Measurements from ENCODE around the gene TTC7B.
A peak's percentile ranks its signal among the peaks of the same experiment; 100 is the strongest.
"Not testable (repeated sequence)": the region's sequence is repeated elsewhere in the genome, so short reads cannot be mapped to it uniquely, and the experiment has no call there.

Gene TTC7B

GRCh38 chr14:90831821-90832220 lies 15.6 kb upstream of the TTC7B start:
- H3K9me3 ChIP-seq (ENCODE audit: control insufficient read depth, low read length), result no peaks in the 10 kb centered on the region
- no peaks in the 10 kb centered on the region for H3K36me3 ChIP-seq (ENCODE audit: control insufficient read depth, insufficient read depth, low read length)
- no peak overlapping the region for H3K4me3 ChIP-seq (ENCODE audit: insufficient read depth, low read depth, low read length, poor library complexity, severe bottlenecking)
- no peak for DNase-seq
- no peak overlapping the region for H3K27ac ChIP-seq (ENCODE audit: insufficient read depth, low read length, poor library complexity, severe bottlenecking)
- no peaks in the 10 kb centered on the region for H3K27me3 ChIP-seq (replicated peaks; ENCODE audit: control insufficient read depth, insufficient read depth, low read length, poor library complexity, severe bottlenecking)
- peaks cover 23% of the 10 kb centered on the region for H3K4me1 ChIP-seq (ENCODE audit: control insufficient read depth, insufficient read depth, low read length, poor library complexity, severe bottlenecking)

GRCh38 chr14:90830931-90831701 lies 14.9 kb upstream of the TTC7B start:
- no peak for DNase-seq
- Histone ChIP-seq H3K36me3 (ENCODE audit: control insufficient read depth, insufficient read depth, low read length) (no peaks in the 10 kb centered on the region), H3K4me1 (ENCODE audit: control insufficient read depth, insufficient read depth, low read length, poor library complexity, severe bottlenecking) (peaks cover 18% of the 10 kb centered on the region), H3K27ac (ENCODE audit: insufficient read depth, low read length, poor library complexity, severe bottlenecking) (no peak overlapping the region), H3K27me3 (replicated peaks; ENCODE audit: control insufficient read depth, insufficient read depth, low read length, poor library complexity, severe bottlenecking) (no peaks in the 10 kb centered on the region), H3K4me3 (ENCODE audit: insufficient read depth, low read depth, low read length, poor library complexity, severe bottlenecking) (no peak overlapping the region), H3K9me3 (ENCODE audit: control insufficient read depth, low read length) (no peaks in the 10 kb centered on the region)

- Histone ChIP-seq H3K4me3 (ENCODE audit: insufficient read depth, low read depth, low read length, poor library complexity, severe bottlenecking) (no peak overlapping the region), H3K27me3 (replicated peaks; ENCODE audit: control insufficient read depth, insufficient read depth, low read length, poor library complexity, severe bottlenecking) (no peaks in the 10 kb centered on the region), H3K27ac (ENCODE audit: insufficient read depth, low read length, poor library complexity, severe bottlenecking) (no peak overlapping the region), H3K4me1 (ENCODE audit: control insufficient read depth, insufficient read depth, low read length, poor library complexity, severe bottlenecking) (peaks cover 16% of the 10 kb centered on the region), H3K9me3 (ENCODE audit: control insufficient read depth, low read length) (no peaks in the 10 kb centered on the region), H3K36me3 (ENCODE audit: control insufficient read depth, insufficient read depth, low read length) (no peaks in the 10 kb centered on the region)
- DNase-seq, result no peak
Measured at GRCh38 chr14:90829677-90830076, 13.4 kb upstream of the TTC7B start.

- no peak for DNase-seq
- Histone ChIP-seq H3K4me3 (ENCODE audit: insufficient read depth, low read depth, low read length, poor library complexity, severe bottlenecking) (peak overlapping the region; percentile 43), H3K27ac (ENCODE audit: insufficient read depth, low read length, poor library complexity, severe bottlenecking) (peak overlapping the region; percentile 61), H3K36me3 (ENCODE audit: control insufficient read depth, insufficient read depth, low read length) (no peaks in the 10 kb centered on the region), H3K27me3 (replicated peaks; ENCODE audit: control insufficient read depth, insufficient read depth, low read length, poor library complexity, severe bottlenecking) (no peaks in the 10 kb centered on the region), H3K9me3 (ENCODE audit: control insufficient read depth, low read length) (no peaks in the 10 kb centered on the region), H3K4me1 (ENCODE audit: control insufficient read depth, insufficient read depth, low read length, poor library complexity, severe bottlenecking) (peaks cover 16% of the 10 kb centered on the region)
Measured at GRCh38 chr14:90828642-90829487, 12.6 kb upstream of the TTC7B start.

- H3K9me3 ChIP-seq (ENCODE audit: control insufficient read depth, low read length), result no peaks in the 10 kb centered on the region
- peak overlapping the region; percentile 43 for H3K4me3 ChIP-seq (ENCODE audit: insufficient read depth, low read depth, low read length, poor library complexity, severe bottlenecking)
- DNase-seq, result peak; percentile 82 to 88 (median 85)
- H3K36me3 ChIP-seq (ENCODE audit: control insufficient read depth, insufficient read depth, low read length), result no peaks in the 10 kb centered on the region
- H3K4me1 ChIP-seq (ENCODE audit: control insufficient read depth, insufficient read depth, low read length, poor library complexity, severe bottlenecking), result peaks cover 16% of the 10 kb centered on the region
- no peaks in the 10 kb centered on the region for H3K27me3 ChIP-seq (replicated peaks; ENCODE audit: control insufficient read depth, insufficient read depth, low read length, poor library complexity, severe bottlenecking)
- peak overlapping the region; percentile 61 for H3K27ac ChIP-seq (ENCODE audit: insufficient read depth, low read length, poor library complexity, severe bottlenecking)
Measured at GRCh38 chr14:90827919-90828610, 11.8 kb upstream of the TTC7B start.

GRCh38 chr14:90823542-90823941 lies 7.3 kb upstream of the TTC7B start:
- H3K9me3 ChIP-seq (ENCODE audit: control insufficient read depth, low read length); DNase-seq; H3K27me3 ChIP-seq (replicated peaks; ENCODE audit: control insufficient read depth, insufficient read depth, low read length, poor library complexity, severe bottlenecking); H3K27ac ChIP-seq (ENCODE audit: insufficient read depth, low read length, poor library complexity, severe bottlenecking); H3K4me3 ChIP-seq (ENCODE audit: insufficient read depth, low read depth, low read length, poor library complexity, severe bottlenecking); H3K36me3 ChIP-seq (ENCODE audit: control insufficient read depth, insufficient read depth, low read length): not testable (repeated sequence)
- peaks cover 15% of the 10 kb centered on the region for H3K4me1 ChIP-seq (ENCODE audit: control insufficient read depth, insufficient read depth, low read length, poor library complexity, severe bottlenecking)

- no peak overlapping the region for H3K4me3 ChIP-seq (ENCODE audit: insufficient read depth, low read depth, low read length, poor library complexity, severe bottlenecking)
- H3K36me3 ChIP-seq (ENCODE audit: control insufficient read depth, insufficient read depth, low read length), result no peaks in the 10 kb centered on the region
- H3K4me1 ChIP-seq (ENCODE audit: control insufficient read depth, insufficient read depth, low read length, poor library complexity, severe bottlenecking), result peaks cover 6% of the 10 kb centered on the region
- no peaks in the 10 kb centered on the region for H3K9me3 ChIP-seq (ENCODE audit: control insufficient read depth, low read length)
- peak; percentile 45 to 69 (median 52) for DNase-seq
- H3K27ac ChIP-seq (ENCODE audit: insufficient read depth, low read length, poor library complexity, severe bottlenecking), result no peak overlapping the region
- no peaks in the 10 kb centered on the region for H3K27me3 ChIP-seq (replicated peaks; ENCODE audit: control insufficient read depth, insufficient read depth, low read length, poor library complexity, severe bottlenecking)
Measured at GRCh38 chr14:90820958-90821357, 4.7 kb upstream of the TTC7B start.

GRCh38 chr14:90819734-90820393 lies 3.6 kb upstream of the TTC7B start:
- Histone ChIP-seq H3K36me3 (ENCODE audit: control insufficient read depth, insufficient read depth, low read length) (no peaks in the 10 kb centered on the region), H3K27me3 (replicated peaks; ENCODE audit: control insufficient read depth, insufficient read depth, low read length, poor library complexity, severe bottlenecking) (no peaks in the 10 kb centered on the region), H3K9me3 (ENCODE audit: control insufficient read depth, low read length) (no peaks in the 10 kb centered on the region), H3K4me3 (ENCODE audit: insufficient read depth, low read depth, low read length, poor library complexity, severe bottlenecking) (no peak overlapping the region), H3K4me1 (ENCODE audit: control insufficient read depth, insufficient read depth, low read length, poor library complexity, severe bottlenecking) (peaks cover 6% of the 10 kb centered on the region), H3K27ac (ENCODE audit: insufficient read depth, low read length, poor library complexity, severe bottlenecking) (no peak overlapping the region)
- no peak for DNase-seq

GRCh38 chr14:90818715-90819114 lies 2.5 kb upstream of the TTC7B start:
- H3K27me3 ChIP-seq (replicated peaks; ENCODE audit: control insufficient read depth, insufficient read depth, low read length, poor library complexity, severe bottlenecking), result no peaks in the 10 kb centered on the region
- no peak overlapping the region for H3K27ac ChIP-seq (ENCODE audit: insufficient read depth, low read length, poor library complexity, severe bottlenecking)
- H3K4me3 ChIP-seq (ENCODE audit: insufficient read depth, low read depth, low read length, poor library complexity, severe bottlenecking), result no peak overlapping the region
- H3K4me1 ChIP-seq (ENCODE audit: control insufficient read depth, insufficient read depth, low read length, poor library complexity, severe bottlenecking), result peaks cover 6% of the 10 kb centered on the region
- DNase-seq, result no peak
- no peaks in the 10 kb centered on the region for H3K36me3 ChIP-seq (ENCODE audit: control insufficient read depth, insufficient read depth, low read length)
- H3K9me3 ChIP-seq (ENCODE audit: control insufficient read depth, low read length), result no peaks in the 10 kb centered on the region
